ENCODE data around the gene SPTLC2. TPM values are rescaled to one million over a fixed set of nuclear protein-coding genes. Genes with fewer than 3 reads are reported as not detected.

SPTLC2 gene
- total RNA-seq, 1 donor from 2014 or later: 12.3 TPM

DNA sequence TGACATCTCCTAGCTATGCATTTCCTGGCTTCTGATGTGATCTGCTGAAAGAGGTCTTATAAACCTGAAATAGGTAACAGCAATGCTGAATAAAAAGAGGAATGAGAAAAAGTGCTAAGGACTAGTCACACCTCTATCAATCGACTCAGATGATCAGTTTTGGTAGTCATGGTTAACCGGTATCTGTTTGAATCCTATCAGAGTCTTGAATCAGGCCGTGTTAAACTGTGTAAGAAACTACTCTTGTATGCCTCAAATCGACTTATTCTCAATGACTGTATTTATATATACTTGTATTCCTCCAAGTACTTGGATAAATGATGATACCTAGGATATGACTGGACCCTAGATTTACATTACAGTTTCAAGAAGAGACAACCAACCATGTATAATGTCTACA, 107.1 kb downstream of the SPTLC2 start:
- H4K20me1 ChIP-seq (ENCODE audit: low read depth): no peaks in the 10 kb centered on the region
- Mint-ChIP-seq H3K36me3 (peaks cover 9% of the 10 kb centered on the region), H3K4me3 (no peak overlapping the region), H3K27ac (no peak overlapping the region), H3K9me3 (no peaks in the 10 kb centered on the region), H3K27me3 (ENCODE audit: insufficient read depth, low read depth) (no peaks in the 10 kb centered on the region), H3K4me1 (no peaks in the 10 kb centered on the region)
- H3K27ac ChIP-seq: no peak overlapping the region
- no peaks in the 10 kb centered on the region for H3K4me1 ChIP-seq
- no peak overlapping the region for H3K9ac ChIP-seq
- no peaks in the 10 kb centered on the region for H3K79me2 ChIP-seq (ENCODE audit: low read depth)
- TF ChIP-seq EZH2 (IDR thresholded peaks at IDR 0.05) (no peak), EZH2phosphoT487 (IDR thresholded peaks at IDR 0.05) (no peak)
- TF ChIP-seq, protein P1, sequence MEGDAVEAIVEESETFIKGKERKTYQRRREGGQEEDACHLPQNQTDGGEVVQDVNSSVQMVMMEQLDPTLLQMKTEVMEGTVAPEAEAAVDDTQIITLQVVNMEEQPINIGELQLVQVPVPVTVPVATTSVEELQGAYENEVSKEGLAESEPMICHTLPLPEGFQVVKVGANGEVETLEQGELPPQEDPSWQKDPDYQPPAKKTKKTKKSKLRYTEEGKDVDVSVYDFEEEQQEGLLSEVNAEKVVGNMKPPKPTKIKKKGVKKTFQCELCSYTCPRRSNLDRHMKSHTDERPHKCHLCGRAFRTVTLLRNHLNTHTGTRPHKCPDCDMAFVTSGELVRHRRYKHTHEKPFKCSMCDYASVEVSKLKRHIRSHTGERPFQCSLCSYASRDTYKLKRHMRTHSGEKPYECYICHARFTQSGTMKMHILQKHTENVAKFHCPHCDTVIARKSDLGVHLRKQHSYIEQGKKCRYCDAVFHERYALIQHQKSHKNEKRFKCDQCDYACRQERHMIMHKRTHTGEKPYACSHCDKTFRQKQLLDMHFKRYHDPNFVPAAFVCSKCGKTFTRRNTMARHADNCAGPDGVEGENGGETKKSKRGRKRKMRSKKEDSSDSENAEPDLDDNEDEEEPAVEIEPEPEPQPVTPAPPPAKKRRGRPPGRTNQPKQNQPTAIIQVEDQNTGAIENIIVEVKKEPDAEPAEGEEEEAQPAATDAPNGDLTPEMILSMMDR (IDR thresholded peaks at IDR 0.05): no peak
- no peaks in the 10 kb centered on the region for H3K27me3 ChIP-seq
- H3F3A ChIP-seq (ENCODE audit: low read depth): no peaks in the 10 kb centered on the region
- H3K4me3 ChIP-seq: no peak overlapping the region
- no peaks in the 10 kb centered on the region for H3K9me3 ChIP-seq (ENCODE audit: low read depth)
- no peak for DNase-seq (ENCODE audit: low spot score)
- H3K4me2 ChIP-seq: no peak overlapping the region
- no peaks in the 10 kb centered on the region for H3K36me3 ChIP-seq
- H2AFZ ChIP-seq (replicated peaks): no peak overlapping the region

DNA sequence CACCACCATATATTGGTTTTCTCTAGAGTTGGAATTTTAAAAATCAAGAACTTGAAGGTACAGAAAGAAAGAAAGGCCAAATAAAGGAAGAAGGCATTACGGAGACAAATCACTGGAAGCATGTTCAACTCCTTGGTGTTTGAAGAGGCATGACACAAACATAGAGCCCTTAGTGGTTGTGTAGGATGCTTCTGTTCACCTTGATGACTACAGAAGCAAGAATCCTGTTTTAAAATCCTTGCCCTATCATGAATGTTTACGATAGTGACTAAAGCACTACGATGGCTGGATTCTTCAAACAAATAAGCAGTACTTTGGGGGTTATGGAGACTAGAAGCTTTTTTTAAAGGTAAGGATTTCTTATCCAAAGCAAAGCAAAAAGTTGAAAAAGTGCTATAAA, 107.6 kb downstream of the SPTLC2 start:
- peaks cover 9% of the 10 kb centered on the region for H3K36me3 Mint-ChIP-seq
- H3K27ac Mint-ChIP-seq: no peak overlapping the region
- H3K27ac ChIP-seq: no peak overlapping the region
- no peaks in the 10 kb centered on the region for H3K27me3 Mint-ChIP-seq (ENCODE audit: insufficient read depth, low read depth)
- no peak overlapping the region for H3K4me3 ChIP-seq
- no peak overlapping the region for H2AFZ ChIP-seq (replicated peaks)
- H3K4me1 Mint-ChIP-seq: no peaks in the 10 kb centered on the region
- no peaks in the 10 kb centered on the region for H3K79me2 ChIP-seq (ENCODE audit: low read depth)
- H3K36me3 ChIP-seq: no peaks in the 10 kb centered on the region
- no peak for DNase-seq (ENCODE audit: low spot score)
- no peak overlapping the region for H3K4me3 Mint-ChIP-seq
- H4K20me1 ChIP-seq (ENCODE audit: low read depth): no peaks in the 10 kb centered on the region
- H3K4me1 ChIP-seq: no peaks in the 10 kb centered on the region
- H3K27me3 ChIP-seq: no peaks in the 10 kb centered on the region
- TF ChIP-seq, protein P1 (IDR thresholded peaks at IDR 0.05): no peak
- TF ChIP-seq EZH2 (IDR thresholded peaks at IDR 0.05) (no peak), EZH2phosphoT487 (IDR thresholded peaks at IDR 0.05) (no peak)
- H3K9me3 ChIP-seq (ENCODE audit: low read depth): no peaks in the 10 kb centered on the region
- no peak overlapping the region for H3K9ac ChIP-seq
- H3K9me3 Mint-ChIP-seq: no peaks in the 10 kb centered on the region
- H3K4me2 ChIP-seq: no peak overlapping the region
- H3F3A ChIP-seq (ENCODE audit: low read depth): no peaks in the 10 kb centered on the region

DNA sequence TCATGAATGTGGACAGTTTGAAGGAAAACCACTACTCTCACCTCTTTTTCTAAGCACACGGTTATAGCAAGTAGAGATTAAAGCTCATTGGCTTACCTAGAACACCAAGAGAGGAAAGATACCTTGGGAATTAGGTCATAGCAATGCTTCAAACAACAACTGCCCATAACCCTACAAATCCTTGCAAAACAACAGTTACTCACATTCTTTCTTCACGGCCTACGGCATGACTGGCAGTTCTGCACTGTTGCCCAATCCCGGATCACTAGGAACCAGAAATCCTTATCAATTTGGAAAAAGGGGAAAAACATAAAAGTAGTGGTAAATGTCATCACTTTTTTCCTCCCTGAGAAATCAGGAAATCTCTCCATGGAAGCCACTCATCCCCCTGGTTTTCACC, 108.2 kb downstream of the SPTLC2 start:
- Mint-ChIP-seq H3K36me3 (peaks cover 11% of the 10 kb centered on the region), H3K9me3 (no peaks in the 10 kb centered on the region), H3K4me3 (no peak overlapping the region), H3K27ac (no peak overlapping the region), H3K27me3 (ENCODE audit: insufficient read depth, low read depth) (no peaks in the 10 kb centered on the region), H3K4me1 (no peaks in the 10 kb centered on the region)
- Histone ChIP-seq H3K27me3 (no peaks in the 10 kb centered on the region), H3K79me2 (ENCODE audit: low read depth) (no peaks in the 10 kb centered on the region), H2AFZ (replicated peaks) (no peak overlapping the region), H3K36me3 (no peaks in the 10 kb centered on the region), H3K27ac (no peak overlapping the region), H3K9ac (no peak overlapping the region), H3F3A (ENCODE audit: low read depth) (no peaks in the 10 kb centered on the region), H3K4me2 (no peak overlapping the region), H4K20me1 (ENCODE audit: low read depth) (no peaks in the 10 kb centered on the region), H3K9me3 (ENCODE audit: low read depth) (no peaks in the 10 kb centered on the region), H3K4me1 (no peaks in the 10 kb centered on the region), H3K4me3 (no peak overlapping the region)
- TF ChIP-seq, protein P1 (IDR thresholded peaks at IDR 0.05): no peak
- no peak for TF ChIP-seq EZH2 (IDR thresholded peaks at IDR 0.05)
- no peak for TF ChIP-seq EZH2phosphoT487 (IDR thresholded peaks at IDR 0.05)
- DNase-seq (ENCODE audit: low spot score): no peak
